Activated CD8-positive, alpha-beta memory T cell treated with anti-CD3 and anti-CD28 coated beads for 48 hours (primary cell): ENCODE results near the gene GNAS.

ENCODE experiments used
- DNase-seq, 3 experiments: peaks; one replicate each; pipeline ENCODE4 v3.0.0-alpha.2; 2020; ENCODE audit warnings: low read depth in 2 of 3, low spot score in 2 of 3

The GNAS gene

DNA sequence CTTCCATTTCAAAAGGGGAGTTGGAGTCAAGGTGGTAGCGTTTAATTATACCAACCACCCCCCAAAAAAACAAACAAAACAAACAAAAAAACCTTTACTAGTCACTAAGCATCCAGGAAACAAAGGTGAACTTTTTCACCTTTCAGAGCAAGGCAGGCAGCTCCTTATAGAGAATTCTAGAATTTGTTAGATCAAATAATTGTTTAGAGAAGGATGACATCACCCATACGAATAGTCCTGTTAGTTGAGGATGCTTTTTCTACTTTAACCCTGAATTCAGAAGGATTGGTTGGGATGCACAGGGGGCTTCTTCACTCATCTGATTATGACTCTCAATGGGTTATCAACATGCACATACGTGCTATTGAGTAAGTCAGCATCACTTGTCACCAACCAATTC is 44.3 kb downstream of the GNAS start:
- no peak for DNase-seq

DNA sequence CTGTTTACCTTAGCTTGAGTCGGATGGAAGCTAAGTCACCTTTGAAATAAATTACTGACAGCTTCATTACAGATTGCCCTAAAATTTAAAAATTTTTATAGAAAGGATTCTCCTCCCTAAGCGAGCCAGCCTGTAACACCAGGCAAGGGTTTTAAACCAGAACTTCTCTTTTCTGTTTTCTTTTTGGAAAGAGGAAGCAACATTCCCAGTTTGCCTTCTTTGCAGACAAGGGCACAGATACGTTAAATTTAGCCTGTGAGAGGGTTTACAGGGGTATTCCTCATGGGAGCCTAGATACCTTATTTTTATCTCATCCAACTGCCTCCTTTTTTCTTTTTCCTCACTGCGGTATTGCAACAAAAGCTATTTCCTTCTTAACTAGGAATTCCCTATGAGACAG is 45.0 kb downstream of the GNAS start:
- no peak for DNase-seq

DNA sequence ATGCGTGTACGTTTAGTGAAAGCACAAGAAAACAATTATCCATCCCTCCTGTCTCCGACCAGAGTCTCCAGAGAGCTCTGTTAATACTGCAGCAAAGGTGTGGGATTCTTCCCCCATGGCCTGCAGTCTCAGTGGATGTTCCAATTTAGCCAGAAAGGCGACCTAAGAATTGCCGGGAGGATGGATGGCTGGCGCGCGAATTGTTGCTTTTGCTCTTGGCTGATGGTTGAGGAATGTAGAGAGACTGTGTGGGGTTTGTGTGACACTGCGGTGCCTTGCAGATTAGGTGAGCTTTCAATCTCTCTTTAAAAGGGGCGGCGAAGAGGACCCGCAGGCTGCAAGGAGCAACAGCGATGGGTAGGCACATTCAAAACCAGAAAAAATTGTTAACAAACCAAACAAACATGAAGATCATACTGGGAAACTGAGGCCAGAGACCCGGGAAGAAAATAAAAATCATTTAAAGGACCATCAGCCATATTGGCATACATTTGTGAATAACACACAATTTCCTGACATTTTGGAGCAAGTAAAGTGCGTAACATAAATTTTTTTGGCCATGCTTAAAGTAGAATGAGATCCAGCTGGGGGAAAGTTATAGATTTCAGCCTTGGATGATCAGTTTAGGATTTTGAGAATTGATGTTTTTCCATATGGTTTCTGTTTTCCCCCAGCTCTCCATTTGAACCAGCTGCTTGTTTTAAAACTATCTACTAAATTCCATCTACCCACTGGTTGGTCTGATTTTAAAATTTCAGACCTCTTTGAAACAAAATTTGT is 46.3 kb downstream of the GNAS start:
- no peak for DNase-seq

DNA sequence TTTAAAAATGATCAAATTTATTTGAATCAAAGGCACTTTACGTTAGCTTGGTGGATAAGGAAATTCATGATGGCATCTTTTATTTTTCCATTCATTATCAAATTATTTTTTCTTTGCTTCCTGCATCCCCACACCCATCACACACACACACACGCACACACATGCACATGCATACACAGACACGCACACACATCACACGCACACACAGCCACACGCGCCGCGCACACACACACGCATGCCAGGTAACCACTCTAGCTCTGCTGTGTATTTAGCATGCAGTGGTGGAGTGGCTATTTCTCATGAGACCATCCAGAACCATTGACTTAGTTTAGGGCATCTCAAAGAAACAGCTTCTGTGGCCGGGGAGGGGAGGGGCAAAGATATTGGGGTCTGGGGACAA is 47.0 kb downstream of the GNAS start:
- no peak for DNase-seq

DNA sequence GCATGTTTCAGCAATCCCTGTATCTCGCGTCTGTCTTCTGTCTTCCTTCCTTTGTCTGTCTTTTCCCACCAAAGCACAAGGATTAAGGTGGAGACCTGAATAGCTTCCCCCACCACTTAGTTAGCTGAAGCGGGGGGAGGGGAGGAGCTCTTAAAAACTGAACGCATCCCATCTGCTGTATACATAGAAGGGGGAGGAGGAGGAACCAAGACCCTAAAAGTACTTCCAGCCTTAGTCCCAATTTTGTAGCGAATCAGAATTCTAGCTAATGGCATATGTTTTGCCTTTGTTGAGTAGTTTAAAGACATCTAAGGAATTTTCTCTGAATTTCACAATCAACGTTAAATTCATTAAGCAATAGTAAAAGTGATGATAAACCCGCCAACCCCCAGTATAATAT is 47.9 kb downstream of the GNAS start:
- no peak for DNase-seq

DNA sequence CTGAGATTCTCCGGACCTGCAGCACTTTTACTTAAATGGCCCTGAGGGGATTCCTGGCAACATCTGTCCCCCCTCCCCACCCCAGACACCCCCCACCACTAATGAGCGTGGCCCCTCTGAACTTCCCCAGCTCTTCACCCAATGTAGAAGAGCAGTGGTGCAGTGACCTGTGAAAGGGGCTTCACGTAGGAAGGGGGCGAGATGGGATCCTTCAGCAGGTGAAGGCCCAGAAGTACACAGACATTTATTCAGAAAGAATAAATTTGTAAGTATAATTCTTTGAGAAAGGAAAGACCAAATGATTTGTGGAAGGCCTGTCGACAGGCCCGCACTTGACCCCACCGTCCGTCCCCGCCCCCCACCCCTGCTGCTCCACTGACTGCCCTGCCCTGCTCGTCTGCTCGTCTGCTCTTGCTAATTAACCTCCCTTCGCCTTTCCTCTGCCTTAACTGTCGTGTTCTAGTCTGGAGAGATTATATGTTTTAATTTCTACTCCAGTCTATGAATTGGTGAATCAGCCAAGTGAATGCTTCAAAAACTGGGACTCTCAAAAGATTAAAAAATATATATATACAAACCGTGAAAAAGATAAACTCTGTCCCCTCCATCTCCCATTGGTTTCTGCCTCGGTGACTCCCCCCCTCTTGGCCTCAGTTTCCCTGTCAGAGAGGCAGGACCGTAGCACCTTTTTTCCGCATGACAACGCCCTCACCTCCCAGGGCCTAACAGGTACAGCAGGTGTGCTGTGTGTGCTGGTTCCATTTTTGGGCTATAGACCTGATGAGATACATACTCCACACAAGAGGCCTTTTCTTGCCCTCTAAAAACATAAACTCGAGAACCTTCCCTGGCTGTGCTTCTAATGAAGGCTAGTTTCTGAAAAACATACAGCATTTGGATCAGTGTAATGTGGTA is 49.2 kb downstream of the GNAS start:
- DNase-seq: no peak

DNA sequence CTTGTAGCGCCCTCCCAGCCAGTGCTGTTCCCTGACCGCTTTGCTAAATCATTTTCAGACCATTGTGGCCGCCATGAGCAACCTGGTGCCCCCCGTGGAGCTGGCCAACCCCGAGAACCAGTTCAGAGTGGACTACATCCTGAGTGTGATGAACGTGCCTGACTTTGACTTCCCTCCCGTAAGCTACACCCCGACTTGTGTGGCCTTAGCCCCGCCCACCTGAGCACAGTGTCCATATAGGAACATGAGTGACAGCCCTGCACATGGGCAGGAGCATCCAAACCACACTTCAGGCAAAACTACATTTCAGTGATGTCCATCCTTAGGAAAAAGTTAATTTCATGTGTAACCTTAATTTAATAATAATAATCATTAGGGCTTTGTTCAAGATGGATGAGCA is 51.1 kb downstream of the GNAS start:
- no peak for DNase-seq

DNA sequence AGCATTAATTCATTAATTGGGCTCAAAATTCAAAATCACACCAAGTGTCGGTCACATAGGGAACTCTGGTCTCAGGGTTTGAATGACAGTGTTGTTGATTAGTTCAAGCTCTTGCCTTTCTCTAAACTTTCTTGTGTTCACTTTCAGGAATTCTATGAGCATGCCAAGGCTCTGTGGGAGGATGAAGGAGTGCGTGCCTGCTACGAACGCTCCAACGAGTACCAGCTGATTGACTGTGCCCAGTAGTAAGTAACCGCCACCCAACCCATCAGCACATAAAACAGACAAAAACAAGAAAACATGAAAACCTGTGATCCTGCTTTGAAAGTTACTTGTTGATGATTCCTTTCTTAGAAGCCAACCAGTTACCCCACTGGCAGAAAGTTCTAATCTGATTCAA is 52.7 kb downstream of the GNAS start:
- no peak for DNase-seq

DNA sequence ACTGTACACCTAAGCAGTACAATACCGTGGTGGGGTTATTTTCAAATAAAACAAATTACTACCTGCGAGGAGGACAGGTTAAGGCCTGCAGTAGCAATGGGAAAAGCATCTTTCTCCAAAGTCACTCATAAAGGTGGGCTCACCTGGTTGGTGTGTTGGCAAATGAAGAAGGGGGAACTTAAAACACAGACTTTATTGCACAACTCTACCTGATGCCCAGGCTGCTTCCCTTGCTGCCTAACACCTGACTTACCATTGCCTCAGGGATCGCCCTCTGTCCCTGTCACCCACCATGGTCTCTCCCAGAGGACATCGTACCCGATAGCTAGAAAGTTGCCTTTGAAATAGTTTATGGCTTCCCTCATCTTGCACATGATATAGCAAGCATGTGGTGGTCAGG is 53.6 kb downstream of the GNAS start:
- DNase-seq: no peak

DNA sequence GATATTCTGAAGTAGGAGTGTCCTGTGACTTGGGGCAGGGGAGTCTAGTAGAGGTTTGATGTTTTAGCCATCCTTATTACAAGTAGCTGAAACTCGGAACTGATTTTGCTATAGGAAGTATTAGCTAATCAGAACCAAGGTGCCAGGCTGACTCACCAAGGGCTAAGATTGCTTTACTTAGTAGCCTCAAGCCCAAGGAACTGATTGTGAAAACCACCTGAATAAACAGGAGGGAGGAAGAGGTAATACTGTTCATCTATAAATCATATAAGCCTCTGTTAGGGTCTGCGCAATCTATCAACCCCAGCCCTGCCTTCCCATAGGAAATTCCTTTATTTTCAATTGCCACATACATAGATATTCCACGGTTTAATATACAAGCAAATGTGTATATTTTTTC is 54.4 kb downstream of the GNAS start:
- no peak for DNase-seq

DNA sequence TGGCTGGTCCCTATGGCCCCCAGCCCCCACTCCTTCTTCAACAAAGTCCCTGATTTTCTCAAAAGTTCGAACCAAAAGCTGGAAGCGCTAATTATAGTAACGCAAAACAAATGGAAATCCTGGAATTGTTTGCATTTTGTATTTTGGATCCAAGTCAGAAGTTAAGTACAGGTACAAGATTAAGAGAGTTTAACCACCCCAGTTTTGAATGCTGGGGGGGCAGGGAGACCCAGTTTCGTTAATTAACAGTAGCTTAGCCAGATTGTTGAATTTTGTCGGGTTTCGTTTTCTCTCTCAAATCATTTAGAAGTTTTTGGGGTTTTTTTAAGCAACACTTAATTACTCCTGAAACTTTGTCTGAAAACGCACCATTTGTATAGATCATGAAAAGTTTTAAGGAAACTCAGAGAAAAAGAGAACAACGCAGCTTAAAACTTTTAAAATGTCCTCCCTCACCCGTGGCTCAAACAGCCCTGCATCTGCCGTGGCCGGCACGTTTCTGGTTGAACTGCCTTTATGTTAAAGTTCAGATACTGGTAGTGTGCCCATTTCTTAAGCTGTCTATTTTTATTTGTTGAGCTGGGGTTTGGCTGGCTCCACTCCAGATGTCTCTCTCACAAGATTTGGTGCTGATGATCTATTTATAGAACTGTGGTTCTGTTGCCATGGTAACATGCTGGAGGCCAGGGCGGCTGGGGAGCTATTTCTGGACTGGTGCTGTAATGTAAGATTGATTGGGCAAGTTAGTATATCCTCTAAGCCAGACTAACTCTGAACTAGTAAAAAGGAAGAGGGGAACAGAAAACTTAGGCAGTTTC is 55.0 kb downstream of the GNAS start:
- DNase-seq: peak in 1 of 3 experiments; percentile 12

DNA sequence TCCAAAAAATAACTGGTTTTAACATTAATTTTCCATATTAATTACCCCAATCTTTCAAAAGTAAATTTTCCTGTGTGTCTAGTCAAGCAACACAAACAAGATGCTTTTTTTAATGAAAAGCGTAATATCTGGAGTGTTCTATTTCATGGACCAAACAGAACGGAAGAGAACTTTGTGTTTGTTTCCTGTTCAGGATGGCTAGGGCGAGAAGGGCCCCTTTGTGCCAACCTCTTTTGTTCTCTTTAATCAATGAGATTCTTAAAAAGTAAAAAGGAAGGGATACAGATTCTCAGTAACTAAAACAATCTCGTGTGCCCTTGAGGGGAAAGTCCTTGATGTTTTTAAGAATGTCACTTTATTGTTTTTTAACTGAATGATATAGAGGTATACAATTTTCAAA is 55.7 kb downstream of the GNAS start:
- DNase-seq: no peak

DNA sequence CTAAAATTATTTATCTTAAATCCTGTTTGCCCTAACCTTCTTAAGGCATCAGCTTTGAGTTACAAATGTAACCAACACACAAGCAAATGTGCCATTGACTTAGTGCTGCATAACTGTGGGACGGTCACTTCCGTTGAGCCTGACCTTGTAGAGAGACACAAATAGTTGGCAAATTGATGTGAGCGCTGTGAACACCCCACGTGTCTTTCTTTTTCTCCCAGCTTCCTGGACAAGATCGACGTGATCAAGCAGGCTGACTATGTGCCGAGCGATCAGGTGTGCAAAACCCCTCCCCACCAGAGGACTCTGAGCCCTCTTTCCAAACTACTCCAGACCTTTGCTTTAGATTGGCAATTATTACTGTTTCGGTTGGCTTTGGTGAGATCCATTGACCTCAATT is 56.4 kb downstream of the GNAS start:
- DNase-seq: no peak

DNA sequence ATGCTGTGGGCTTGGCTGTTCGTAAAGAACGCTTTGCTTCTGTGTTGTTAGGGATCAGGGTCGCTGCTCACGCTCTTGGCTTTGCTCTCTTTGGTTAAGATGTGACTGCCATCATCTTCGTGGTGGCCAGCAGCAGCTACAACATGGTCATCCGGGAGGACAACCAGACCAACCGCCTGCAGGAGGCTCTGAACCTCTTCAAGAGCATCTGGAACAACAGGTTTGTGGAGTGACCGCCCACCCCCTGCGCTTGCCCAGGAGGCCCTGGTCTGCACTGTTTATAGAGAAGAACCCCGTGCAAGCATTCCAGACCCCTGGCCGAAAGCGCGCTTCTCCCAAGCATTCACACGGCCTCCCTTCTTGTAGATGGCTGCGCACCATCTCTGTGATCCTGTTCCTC is 57.1 kb downstream of the GNAS start:
- DNase-seq: no peak

DNA sequence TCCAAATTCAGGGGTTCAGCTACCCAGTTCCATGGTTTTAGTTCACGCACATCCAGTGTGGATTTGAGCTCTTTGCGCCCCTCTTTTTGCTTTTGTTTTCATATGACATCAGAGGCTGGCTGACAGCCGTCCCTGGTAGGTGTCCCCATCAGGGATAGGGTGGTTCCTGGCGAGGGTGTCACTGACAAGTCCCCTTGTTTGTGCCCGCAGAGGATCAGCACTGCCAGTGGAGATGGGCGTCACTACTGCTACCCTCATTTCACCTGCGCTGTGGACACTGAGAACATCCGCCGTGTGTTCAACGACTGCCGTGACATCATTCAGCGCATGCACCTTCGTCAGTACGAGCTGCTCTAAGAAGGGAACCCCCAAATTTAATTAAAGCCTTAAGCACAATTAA is 58.0 kb downstream of the GNAS start:
- no peak for DNase-seq

DNA sequence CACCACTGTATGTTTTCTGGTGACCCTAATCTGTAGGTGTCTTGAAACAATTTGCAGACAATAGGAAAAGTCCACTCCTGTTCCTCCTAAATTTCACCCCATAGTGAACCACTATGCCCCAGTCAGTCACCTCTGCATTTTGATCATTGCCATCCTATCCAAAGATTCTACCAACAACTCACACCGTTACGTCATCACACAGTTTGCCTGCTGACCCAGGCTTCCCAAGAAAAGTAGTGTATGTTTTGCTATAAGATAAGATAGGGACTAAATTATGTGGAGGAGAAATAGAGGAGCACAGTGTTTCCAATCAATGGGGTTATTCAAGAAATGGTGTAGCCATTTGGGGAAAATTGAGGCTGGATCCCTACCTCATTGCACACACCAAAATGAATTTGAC is 58.8 kb downstream of the GNAS start:
- no peak for DNase-seq

DNA sequence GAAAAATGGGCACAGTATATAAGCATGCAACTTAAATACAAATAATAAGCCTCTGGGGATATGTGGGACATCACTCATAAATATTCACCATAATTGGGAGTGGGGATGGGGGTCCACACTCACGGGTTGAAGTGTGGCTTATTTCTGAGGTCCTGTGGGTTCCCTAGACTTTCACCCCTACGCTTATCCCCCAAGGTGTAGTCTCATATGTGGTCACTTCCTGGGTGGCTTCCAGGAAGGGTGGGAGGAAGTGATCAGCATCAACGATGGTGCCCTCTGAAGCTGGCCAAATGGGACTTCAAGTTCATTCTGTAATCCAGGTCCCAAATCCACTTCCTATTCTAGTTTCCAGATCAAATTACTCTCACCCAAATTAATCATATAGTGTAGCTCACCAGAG is 59.5 kb downstream of the GNAS start:
- no peak for DNase-seq

DNA sequence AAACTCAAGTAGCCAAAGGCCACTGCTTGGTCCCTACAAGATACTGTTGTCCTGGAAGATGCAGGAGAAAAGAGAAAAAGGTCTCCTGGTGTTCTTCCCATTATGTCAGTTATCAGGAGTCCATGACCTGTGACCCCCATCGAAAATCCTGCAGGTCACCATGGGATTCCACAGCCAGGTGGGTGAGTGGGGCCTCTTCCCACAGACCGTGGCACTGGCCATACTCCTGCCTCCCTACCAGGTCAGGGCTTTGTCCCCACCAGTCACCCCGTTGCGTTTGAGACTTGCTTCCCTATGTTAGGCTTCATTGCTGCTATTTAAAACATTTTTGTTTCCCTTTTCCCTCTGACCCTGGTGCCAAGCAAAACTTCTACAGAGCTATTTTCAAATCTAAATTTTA is 60.6 kb downstream of the GNAS start:
- DNase-seq: no peak

DNA sequence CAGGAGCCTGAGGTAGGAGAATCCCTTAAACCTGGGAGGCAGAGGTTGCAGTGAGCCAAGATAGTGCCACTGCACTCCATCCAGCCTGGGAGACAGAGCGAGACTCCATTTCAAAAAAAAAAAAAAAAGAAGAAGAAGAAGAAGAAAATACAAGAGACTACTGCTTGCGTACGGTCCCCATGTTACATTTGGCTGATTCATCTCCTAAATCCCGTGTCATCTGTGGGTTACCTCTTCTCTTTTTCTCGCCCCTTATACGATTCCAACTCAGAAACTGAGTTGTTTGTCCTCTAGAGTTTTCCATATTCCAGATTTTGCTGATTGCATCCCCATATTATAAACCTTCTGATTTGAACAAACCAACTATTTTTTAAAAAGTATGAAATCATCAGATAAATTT is 66.1 kb downstream of the GNAS start:
- DNase-seq: no peak

DNA sequence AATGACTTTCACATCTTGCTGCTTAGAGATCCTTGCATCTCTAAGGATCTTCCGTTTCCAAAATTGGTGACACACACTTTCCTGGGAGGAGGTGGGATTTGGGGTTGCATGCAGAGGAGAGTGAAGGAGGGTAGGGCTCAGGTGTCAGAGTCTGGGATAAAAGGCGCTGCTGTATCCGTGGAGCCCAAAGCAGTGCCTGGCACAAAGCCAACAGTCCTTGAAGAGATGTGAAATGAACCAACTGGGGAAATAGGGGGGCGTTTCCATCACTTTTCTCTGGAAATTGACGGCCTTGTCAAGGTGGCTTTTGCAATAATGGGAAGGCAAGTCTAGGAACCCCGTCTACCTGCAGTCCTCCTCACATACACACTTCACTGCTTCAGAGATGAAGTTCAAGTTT is 69.0 kb downstream of the GNAS start:
- DNase-seq: no peak

DNA sequence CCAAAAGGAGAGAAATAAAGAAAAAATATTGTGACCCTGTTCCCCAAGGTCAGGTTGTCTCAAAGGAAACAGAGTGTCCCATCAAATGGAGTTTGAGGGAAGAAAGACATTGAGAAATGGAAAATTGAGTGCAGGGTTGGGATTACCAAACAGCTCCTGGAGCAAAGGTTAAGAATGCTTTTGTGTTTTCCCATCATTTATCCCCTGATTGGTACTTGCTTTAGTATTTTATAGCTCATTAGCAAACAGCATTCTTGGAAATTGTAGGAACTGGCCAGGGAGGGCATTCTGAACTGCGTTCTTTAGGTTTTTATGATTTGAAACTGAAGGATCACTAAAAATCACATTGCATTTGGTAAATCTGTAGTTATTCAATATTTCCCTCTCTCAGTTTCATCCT is 69.5 kb downstream of the GNAS start:
- DNase-seq: no peak
